DND-41 (cell line): ENCODE results near the gene OR51B2.
A peak's percentile ranks its signal among the peaks of the same experiment; 100 is the strongest.

ENCODE experiments used
- ATAC-seq: fragments of 200-7000 bp; cut with Tn5 transposase; 3 replicates; pipeline ENCODE4 v1.9.1; 2021; ENCODE audit warnings: low read depth; ENCODE audit not compliant: insufficient read depth
- DNase-seq: peaks from one replicate; pipeline ENCODE4 v3.0.0-alpha.2; 2020
- H2AFZ ChIP-seq: 2 replicates; pipeline ENCODE4 v1.6.0; 2012; ENCODE audit warnings: low read depth, low read length
- H3K27ac ChIP-seq: 2 replicates; pipeline ENCODE4 v1.5.1; 2012; ENCODE audit warnings: low read length, inconsistent platforms
- H3K27me3 ChIP-seq: fragments of 200-600 bp; sonication (generic); 2 replicates; pipeline ENCODE4 v1.6.0; 2012; ENCODE audit warnings: low read length, mild to moderate bottlenecking, inconsistent platforms; ENCODE audit not compliant: insufficient read depth, poor library complexity
- H3K36me3 ChIP-seq: 2 replicates; pipeline ENCODE4 v1.5.1; 2012; ENCODE audit warnings: low read length, inconsistent platforms; ENCODE audit not compliant: insufficient read depth
- H3K4me1 ChIP-seq: 2 replicates; pipeline ENCODE4 v1.5.1; 2012; ENCODE audit warnings: mild to moderate bottlenecking, low read length; ENCODE audit not compliant: insufficient read depth
- H3K4me2 ChIP-seq: 2 replicates; pipeline ENCODE4 v1.6.0; 2012; ENCODE audit warnings: mild to moderate bottlenecking, moderate library complexity, low read length, inconsistent platforms; ENCODE audit not compliant: insufficient read depth
- H3K4me3 ChIP-seq, 2 experiments: fragments of 200-600 bp in 1 of 2; shearing (Covaris generic) in 1 of 2; 2 replicates each; pipeline ENCODE4 v1.5.1; 2012 to 2016; ENCODE audit warnings: inconsistent platforms in 2 of 2, low read length in 2 of 2, mild to moderate bottlenecking in 2 of 2, low read depth in 1 of 2, moderate library complexity in 1 of 2
- H3K79me2 ChIP-seq: 2 replicates; pipeline ENCODE4 v1.6.0; 2012; ENCODE audit warnings: low read length, inconsistent platforms; ENCODE audit not compliant: insufficient read depth
- H3K9ac ChIP-seq: 2 replicates; pipeline ENCODE4 v1.6.0; 2012; ENCODE audit warnings: low read depth, mild to moderate bottlenecking, inconsistent platforms, low read length, moderate library complexity
- H3K9me3 ChIP-seq: 2 replicates; pipeline ENCODE4 v1.5.1; 2012; ENCODE audit warnings: low read length, moderate library complexity, mild to moderate bottlenecking, inconsistent platforms; ENCODE audit not compliant: insufficient read depth, severe bottlenecking
- H4K20me1 ChIP-seq: 2 replicates; pipeline ENCODE4 v1.6.0; 2012; ENCODE audit warnings: low read length; ENCODE audit not compliant: insufficient read depth
- EZH2 ChIP-seq: IDR thresholded peaks from 3 replicates; pipeline ENCODE4 v1.6.1; 2012; ENCODE audit warnings: borderline replicate concordance, low read depth, mild to moderate bottlenecking, moderate library complexity, low read length, inconsistent platforms; ENCODE audit not compliant: severe bottlenecking
- TF ChIP-seq, protein P1 (sequence below): IDR thresholded peaks from 2 replicates; pipeline ENCODE4 v1.5.1; 2012; ENCODE audit warnings: borderline replicate concordance, low read length, moderate library complexity, mild to moderate bottlenecking; ENCODE audit not compliant: poor library complexity, severe bottlenecking; ENCODE audit errors: extremely low read depth

Gene OR51B2

GRCh38 chr11:5324197-5324596, at the start of gene OR51B2:
TSS of gene OR51B2 (minus strand) at chr11:5324297. CDS start at chr11:5324297, 0 bp downstream.
- Histone ChIP-seq H3K4me3 (no peak within 1 kb of the TSS), H4K20me1 (no peaks in the 10 kb centered on the region), H3K4me2 (no peak within 1 kb of the TSS), H3K9ac (no peak within 1 kb of the TSS), H3K9me3 (no peaks in the 10 kb centered on the region), H3K4me1 (no peaks in the 10 kb centered on the region), H2AFZ (no peak within 1 kb of the TSS), H3K27me3 (peaks cover 6% of the 10 kb centered on the region), H3K36me3 (no peaks in the 10 kb centered on the region), H3K27ac (no peak within 1 kb of the TSS), H3K79me2 (no peaks in the 10 kb centered on the region)
- no peak for DNase-seq
- TF ChIP-seq, protein P1, sequence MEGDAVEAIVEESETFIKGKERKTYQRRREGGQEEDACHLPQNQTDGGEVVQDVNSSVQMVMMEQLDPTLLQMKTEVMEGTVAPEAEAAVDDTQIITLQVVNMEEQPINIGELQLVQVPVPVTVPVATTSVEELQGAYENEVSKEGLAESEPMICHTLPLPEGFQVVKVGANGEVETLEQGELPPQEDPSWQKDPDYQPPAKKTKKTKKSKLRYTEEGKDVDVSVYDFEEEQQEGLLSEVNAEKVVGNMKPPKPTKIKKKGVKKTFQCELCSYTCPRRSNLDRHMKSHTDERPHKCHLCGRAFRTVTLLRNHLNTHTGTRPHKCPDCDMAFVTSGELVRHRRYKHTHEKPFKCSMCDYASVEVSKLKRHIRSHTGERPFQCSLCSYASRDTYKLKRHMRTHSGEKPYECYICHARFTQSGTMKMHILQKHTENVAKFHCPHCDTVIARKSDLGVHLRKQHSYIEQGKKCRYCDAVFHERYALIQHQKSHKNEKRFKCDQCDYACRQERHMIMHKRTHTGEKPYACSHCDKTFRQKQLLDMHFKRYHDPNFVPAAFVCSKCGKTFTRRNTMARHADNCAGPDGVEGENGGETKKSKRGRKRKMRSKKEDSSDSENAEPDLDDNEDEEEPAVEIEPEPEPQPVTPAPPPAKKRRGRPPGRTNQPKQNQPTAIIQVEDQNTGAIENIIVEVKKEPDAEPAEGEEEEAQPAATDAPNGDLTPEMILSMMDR: no peak
- TF ChIP-seq EZH2: no peak
- ATAC-seq: no peak

DNA sequence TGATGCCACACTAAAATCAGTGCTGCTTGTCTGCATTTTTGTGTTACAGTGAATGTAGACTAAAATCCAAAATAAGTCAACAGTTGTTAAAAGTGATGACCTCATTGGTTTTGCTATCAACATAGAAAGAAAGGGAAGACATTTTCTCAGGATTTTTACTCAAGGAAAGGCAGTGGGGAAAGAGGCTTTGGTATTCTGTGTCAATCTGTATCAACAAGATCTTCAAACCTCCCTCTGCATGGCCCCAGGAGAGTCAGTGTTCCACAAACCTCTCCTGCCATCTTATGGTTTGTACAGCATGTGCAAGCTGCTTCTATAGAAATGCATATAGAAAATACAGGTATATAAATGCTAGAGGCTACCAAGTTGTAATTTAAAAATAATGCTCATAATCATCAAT, 45.7 kb upstream of the OR51B2 start:
- Histone ChIP-seq H3K4me1 (no peaks in the 10 kb centered on the region), H4K20me1 (no peaks in the 10 kb centered on the region), H3K9me3 (no peaks in the 10 kb centered on the region), H3K4me3 (no peak overlapping the region), H3K27ac (no peak overlapping the region), H2AFZ (no peak overlapping the region), H3K4me2 (no peak overlapping the region), H3K27me3 (peaks cover 3% of the 10 kb centered on the region), H3K36me3 (no peaks in the 10 kb centered on the region), H3K79me2 (no peaks in the 10 kb centered on the region), H3K9ac (no peak overlapping the region)
- ATAC-seq (no peak), DNase-seq (no peak)
- TF ChIP-seq, protein P1: peak; percentile 28
- no peak for TF ChIP-seq EZH2

GRCh38 chr11:5368502-5369043, 44.5 kb upstream of the OR51B2 start:
- Histone ChIP-seq H3K4me2 (no peak overlapping the region), H3K9me3 (no peaks in the 10 kb centered on the region), H3K4me3 (no peak overlapping the region), H4K20me1 (no peaks in the 10 kb centered on the region), H3K79me2 (no peaks in the 10 kb centered on the region), H3K4me1 (no peaks in the 10 kb centered on the region), H2AFZ (no peak overlapping the region), H3K27me3 (peaks cover 3% of the 10 kb centered on the region), H3K9ac (no peak overlapping the region), H3K27ac (no peak overlapping the region), H3K36me3 (no peaks in the 10 kb centered on the region)
- no peak for DNase-seq
- TF ChIP-seq, protein P1: no peak
- TF ChIP-seq EZH2: no peak
- ATAC-seq: no peak
